ENCODE measurements around the gene MAP4K3.
"Not testable (repeated sequence)": the region's sequence is repeated elsewhere in the genome, so short reads cannot be mapped to it uniquely, and the experiment has no call there.

Gene MAP4K3

GRCh38 chr2:39368846-39369245, 68.2 kb downstream of the MAP4K3 start:
- DNase-seq, result no peak

- DNase-seq, result no peak
Observed at GRCh38 chr2:39368376-39368775, 68.7 kb downstream of the MAP4K3 start.

- DNase-seq, result no peak
Observed at GRCh38 chr2:39362595-39362994, 74.5 kb downstream of the MAP4K3 start.

GRCh38 chr2:39361511-39361910, 75.6 kb downstream of the MAP4K3 start:
- no peak for DNase-seq

GRCh38 chr2:39360342-39360741, 76.7 kb downstream of the MAP4K3 start:
- DNase-seq, result not testable (repeated sequence)

GRCh38 chr2:39359453-39360038, 77.5 kb downstream of the MAP4K3 start:
- DNase-seq, result no peak

- DNase-seq, result no peak
Observed at GRCh38 chr2:39356922-39357639, 80.0 kb downstream of the MAP4K3 start.

GRCh38 chr2:39350658-39351057, 86.4 kb downstream of the MAP4K3 start:
- DNase-seq, result no peak

- DNase-seq, result no peak
Observed at GRCh38 chr2:39338502-39338901, 98.6 kb downstream of the MAP4K3 start.

GRCh38 chr2:39335930-39336329, 101.2 kb downstream of the MAP4K3 start:
- DNase-seq, result no peak

- DNase-seq, result no peak
Observed at GRCh38 chr2:39334978-39335377, 102.1 kb downstream of the MAP4K3 start.

- no peak for DNase-seq
Observed at GRCh38 chr2:39334529-39334928, 102.6 kb downstream of the MAP4K3 start.

GRCh38 chr2:39326644-39327043, 110.4 kb downstream of the MAP4K3 start:
- no peak for DNase-seq

GRCh38 chr2:39325966-39326365, 111.1 kb downstream of the MAP4K3 start:
- no peak for DNase-seq

- not testable (repeated sequence) for DNase-seq
Observed at GRCh38 chr2:39321056-39322035, 115.7 kb downstream of the MAP4K3 start.

GRCh38 chr2:39320162-39320561, 116.9 kb downstream of the MAP4K3 start:
- no peak for DNase-seq

GRCh38 chr2:39313575-39313974, 123.5 kb downstream of the MAP4K3 start:
- no peak for DNase-seq

GRCh38 chr2:39311469-39311868, 125.6 kb downstream of the MAP4K3 start:
- DNase-seq, result no peak

GRCh38 chr2:39308778-39309177, 128.3 kb downstream of the MAP4K3 start:
- DNase-seq, result no peak

- no peak for DNase-seq
Observed at GRCh38 chr2:39306626-39307025, 130.5 kb downstream of the MAP4K3 start.

GRCh38 chr2:39304729-39305128, 132.4 kb downstream of the MAP4K3 start:
- no peak for DNase-seq

GRCh38 chr2:39304200-39304599, 132.9 kb downstream of the MAP4K3 start:
- no peak for DNase-seq

GRCh38 chr2:39301352-39301751, 135.7 kb downstream of the MAP4K3 start:
- no peak for DNase-seq

All from NCI-H1417 (cell line).